NT2/D1 (cell line): ENCODE data around the gene SGMS2.

Experiments used
- SUZ12 ChIP-seq: IDR thresholded peaks from 2 replicates; pipeline ENCODE4 v1.6.1; 2011; ENCODE audit not compliant: insufficient read length, insufficient read depth; ENCODE audit errors: extremely low read depth
- YY1 ChIP-seq: IDR thresholded peaks from 2 replicates; pipeline ENCODE4 v1.6.1; 2011; ENCODE audit not compliant: insufficient read length, insufficient read depth
- ZNF274 ChIP-seq: IDR thresholded peaks from 2 replicates; pipeline ENCODE4 v1.6.1; 2011; ENCODE audit warnings: mild to moderate bottlenecking, low read depth, low read length

DNA sequence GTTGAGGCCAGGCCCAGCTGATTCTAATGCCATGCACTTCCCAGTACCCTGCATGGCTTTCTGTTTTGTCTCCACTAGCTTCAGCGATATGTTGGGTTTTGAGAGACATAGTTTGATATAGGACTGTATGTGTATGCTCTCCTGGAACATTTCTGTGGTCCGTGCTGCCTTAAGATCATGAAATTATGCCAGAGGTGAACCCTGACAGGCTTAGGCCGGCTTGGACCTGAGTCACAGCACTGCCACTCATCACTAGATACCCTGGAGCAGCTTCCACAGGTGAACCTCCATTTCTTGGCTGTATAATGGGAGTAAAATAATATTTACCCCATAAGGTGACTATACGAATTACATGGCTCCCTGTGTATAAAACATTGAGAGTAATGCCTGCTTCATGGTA lies 6.4 kb downstream of the SGMS2 start:
- TF ChIP-seq YY1 (no peak), ZNF274 (no peak), SUZ12 (no peak)
